ENCODE results near the gene AGRN.

DNA sequence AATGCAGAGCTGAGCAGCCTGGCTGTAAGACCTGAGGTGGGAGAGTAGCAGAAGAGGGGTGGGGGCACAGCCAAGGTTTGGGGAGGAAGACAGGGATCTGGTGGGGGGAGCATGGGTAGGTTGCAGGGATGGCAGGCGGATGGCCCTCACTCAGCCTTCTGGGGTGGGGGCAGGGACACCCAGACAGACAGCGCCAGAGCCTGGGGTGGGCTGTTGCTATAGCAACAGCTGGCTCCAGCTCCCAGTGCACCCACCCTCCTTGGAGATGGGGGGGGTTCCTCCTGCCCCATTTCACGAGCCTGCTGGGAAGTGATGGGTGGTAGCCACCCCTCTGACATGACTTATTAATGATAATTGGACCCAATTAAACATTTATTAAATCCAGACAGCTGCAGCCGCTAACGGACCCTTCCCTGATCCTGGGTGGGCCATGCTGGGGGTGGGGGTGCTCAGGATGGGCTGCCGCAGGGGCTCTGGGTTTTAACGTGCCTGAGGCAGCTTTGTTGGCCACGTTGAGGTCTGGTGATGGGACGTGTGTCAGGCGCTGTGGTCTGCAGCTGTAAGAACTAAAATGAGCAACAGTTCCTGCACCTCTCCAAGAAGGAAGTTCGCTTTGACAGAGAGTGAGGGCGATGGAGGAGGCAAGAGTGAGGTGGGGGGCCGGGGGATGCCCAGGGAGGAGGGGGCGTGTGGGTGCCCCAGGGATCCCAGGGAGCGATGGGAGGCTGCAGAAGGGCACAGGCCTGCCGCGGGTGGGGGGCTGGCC, 19.4 kb downstream of the AGRN start:
- TF ChIP-seq POLR2A (IDR thresholded peaks at IDR 0.05; ENCODE audit: low read length) = no peak
- TF ChIP-seq GATA1 (IDR thresholded peaks at IDR 0.05; ENCODE audit: low read depth, low read length) = no peak

Measured in erythroblast (primary cell).